Spleen (tissue), 7 donors: ENCODE data around the gene CHRND.

Source experiments
- POLR2A ChIP-seq, 3 donors: fragments of 450-650 bp; IDR thresholded peaks; one replicate each; pipeline ENCODE4 v1.5.1; 2017; ENCODE audit warnings: antibody characterized with exemption in 3 of 3, mild to moderate bottlenecking in 1 of 3
- TF ChIP-seq, protein P1 (sequence below), 11 experiments: fragments of 200-600 bp in 7 of 11; fragments of 450-650 bp in 4 of 11; sonication (generic) in 4 of 11; IDR thresholded peaks in 8 of 11; conservative IDR thresholded peaks in 3 of 11; 1 replicate in 7 of 11; 2 replicates in 4 of 11; pipeline versions ENCODE4 v1.4.0 to v1.8.0; 2016 to 2021; ENCODE audit warnings: antibody characterized with exemption in 11 of 11, inconsistent platforms in 4 of 11, mild to moderate bottlenecking in 1 of 11
- donor health status: DM: no; HTN: no; CAD: no; lungs with moderate emphysema.
- donor health status: DM: no; HTN: no; CAD: no.
- donor health status: DM: no; HTN: no; CAD: no.

DNA sequence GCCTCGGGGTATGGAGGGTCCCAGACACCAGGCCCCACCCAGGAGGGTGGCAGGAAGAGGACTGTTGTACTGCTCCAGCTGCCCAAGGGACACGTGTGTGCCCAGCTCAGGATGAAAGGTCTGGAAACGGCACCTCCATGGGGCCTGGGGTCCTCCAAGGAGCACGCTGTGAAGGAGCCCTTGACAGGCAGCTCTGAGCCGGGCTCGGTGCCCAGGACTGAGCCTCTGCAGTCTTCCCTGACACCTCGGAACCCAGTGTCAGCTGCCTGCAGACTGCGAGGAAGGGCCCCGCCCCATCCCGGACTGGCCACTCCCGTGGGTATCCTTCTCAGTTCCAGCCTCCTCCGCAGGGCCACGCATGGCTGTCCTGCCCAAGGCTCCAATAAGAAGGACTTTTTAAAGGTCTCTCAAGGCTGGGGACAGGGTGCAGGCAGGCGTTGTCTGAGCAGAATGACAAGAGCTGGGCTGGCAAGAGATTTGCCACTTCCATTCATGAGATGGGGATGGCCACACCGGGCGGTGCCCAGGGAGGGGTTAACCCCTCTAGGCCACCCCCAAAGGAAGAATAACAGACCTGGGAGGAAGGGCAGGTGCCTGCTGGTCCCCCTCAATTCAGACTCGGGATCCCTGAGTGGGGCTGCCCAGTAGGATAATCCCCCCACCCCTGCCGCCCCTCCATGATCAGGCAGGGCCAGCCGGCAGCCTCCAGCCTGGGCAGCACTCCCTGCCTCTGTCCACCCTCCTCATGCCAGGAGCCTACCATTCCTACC, 47.2 kb upstream of the CHRND start:
- TF ChIP-seq, protein P1, sequence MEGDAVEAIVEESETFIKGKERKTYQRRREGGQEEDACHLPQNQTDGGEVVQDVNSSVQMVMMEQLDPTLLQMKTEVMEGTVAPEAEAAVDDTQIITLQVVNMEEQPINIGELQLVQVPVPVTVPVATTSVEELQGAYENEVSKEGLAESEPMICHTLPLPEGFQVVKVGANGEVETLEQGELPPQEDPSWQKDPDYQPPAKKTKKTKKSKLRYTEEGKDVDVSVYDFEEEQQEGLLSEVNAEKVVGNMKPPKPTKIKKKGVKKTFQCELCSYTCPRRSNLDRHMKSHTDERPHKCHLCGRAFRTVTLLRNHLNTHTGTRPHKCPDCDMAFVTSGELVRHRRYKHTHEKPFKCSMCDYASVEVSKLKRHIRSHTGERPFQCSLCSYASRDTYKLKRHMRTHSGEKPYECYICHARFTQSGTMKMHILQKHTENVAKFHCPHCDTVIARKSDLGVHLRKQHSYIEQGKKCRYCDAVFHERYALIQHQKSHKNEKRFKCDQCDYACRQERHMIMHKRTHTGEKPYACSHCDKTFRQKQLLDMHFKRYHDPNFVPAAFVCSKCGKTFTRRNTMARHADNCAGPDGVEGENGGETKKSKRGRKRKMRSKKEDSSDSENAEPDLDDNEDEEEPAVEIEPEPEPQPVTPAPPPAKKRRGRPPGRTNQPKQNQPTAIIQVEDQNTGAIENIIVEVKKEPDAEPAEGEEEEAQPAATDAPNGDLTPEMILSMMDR (IDR thresholded peaks at IDR 0.05 in 8 of 11, conservative IDR thresholded peaks at IDR 0.05 in 3 of 11) = no peak
- no peak for TF ChIP-seq POLR2A (IDR thresholded peaks at IDR 0.05)
